KBM-7 (cell line): ENCODE data around the gene ABLIM1.

Source experiments
- DNase-seq: peaks from one replicate; pipeline ENCODE4 v3.0.0-alpha.2; 2015
- in situ Hi-C: fragments of 300-500 bp; cut with MboI; formaldehyde crosslinking; loops from 2 replicates; pipeline ENCODE4 v1.14.3; 2020; ENCODE audit warnings: low sequenced_read_pairs, low pct_unique_long_range_greater_than_20kb, mixed read lengths

The ABLIM1 gene

DNA sequence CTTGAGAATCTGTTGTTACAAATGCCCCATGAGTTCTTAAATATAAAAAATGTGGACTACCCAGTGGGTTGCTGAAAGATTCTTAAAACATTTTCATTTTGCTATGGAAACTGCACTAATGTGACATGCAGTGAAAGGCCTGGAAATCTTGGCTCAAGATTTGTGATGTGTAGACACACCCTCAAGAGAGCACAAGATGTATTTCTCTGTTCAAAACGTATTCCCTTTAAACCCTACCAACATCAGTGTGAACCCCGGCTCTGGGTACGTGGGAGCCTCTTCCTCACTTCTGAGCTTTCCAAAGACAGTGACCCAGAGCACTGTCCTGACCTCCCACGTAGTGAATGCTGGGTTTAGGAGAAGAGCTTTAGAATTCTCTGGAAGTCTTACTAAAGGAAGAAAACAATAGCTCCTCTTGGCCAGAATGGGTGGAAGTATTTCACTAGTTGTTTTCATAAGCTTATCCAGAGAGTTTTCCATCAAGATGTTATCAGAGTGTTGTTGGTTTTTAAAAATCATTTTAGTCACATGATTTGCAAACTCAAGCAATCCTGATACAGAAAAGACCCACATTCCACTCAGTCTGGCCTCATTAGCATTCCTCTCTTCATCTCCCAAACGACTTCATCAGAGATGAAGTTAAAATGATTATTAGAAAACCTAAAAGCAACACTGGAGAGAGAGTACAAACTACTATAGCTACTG lies 172.2 kb downstream of the ABLIM1 start:
- no peak for DNase-seq
- in situ Hi-C loops, result no loop called here

DNA sequence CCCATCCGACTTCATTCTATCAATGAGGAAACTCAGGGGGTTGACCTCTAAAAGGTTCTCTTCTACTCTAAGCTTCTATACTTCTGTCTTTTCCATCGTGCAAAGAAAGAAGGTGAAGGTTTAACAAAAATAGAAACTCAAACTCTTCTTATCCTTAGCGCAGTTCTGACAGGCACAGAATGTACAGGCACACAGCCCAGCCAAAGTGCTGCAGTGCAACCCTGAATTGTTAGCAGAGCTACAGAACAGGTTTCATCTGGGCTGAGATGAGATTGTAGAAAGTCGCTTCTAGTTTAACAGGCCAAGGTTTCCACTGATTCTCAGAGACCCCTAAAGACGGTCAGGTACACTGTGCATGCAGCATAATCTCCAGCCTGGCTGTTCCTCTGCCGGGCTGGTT lies 174.5 kb downstream of the ABLIM1 start:
- DNase-seq, result no peak
- in situ Hi-C loops, result no loop called here

DNA sequence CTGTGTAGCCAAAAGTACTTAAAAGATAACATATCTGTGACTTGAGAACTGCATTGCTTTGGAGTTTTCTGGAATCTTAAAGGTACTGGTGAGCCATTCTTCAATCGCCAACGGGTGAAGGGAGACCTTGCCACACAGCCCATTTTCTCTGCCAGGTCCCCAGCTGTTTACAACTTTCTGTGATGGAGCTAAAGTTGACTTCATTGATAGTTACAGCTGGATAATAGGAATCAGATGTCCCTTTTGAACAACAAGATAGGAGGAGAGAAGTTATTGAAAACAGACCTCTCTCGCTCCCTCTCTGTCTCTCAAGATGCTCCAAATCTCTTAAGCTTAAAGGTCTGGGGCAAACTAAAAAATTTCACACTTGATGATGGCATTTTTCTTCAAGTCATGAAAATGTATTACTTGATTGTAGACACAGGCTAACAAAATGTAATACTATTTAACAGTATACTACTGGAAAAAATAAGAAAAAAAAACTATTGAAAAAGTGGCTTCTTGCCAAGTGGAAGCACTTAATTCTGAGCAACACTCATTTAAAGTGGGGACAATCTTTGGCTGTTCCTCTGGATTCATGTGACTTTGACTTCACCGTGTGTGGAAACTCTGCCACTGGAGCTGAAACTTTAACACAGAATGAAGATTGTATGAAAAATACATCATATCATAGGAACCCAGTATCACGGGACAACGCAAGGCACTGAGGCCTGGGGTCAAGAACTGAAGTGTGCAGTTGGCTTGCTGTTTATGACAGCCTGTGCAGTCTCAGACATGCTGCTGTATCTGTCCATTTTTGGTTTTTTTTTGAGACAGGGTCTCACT lies 175.4 kb downstream of the ABLIM1 start:
- in situ Hi-C loops, result no loop called here

GRCh38 chr10:114481055-114481454 lies 177.0 kb downstream of the ABLIM1 start:
- in situ Hi-C loops, result no loop called here
- no peak for DNase-seq

More for the DNA sequence above, 175.4 kb downstream of the ABLIM1 start:
- no peak for DNase-seq

- no peak for DNase-seq
- in situ Hi-C loops, result no loop called here
Observed at GRCh38 chr10:114479836-114480235, 178.2 kb downstream of the ABLIM1 start.

DNA sequence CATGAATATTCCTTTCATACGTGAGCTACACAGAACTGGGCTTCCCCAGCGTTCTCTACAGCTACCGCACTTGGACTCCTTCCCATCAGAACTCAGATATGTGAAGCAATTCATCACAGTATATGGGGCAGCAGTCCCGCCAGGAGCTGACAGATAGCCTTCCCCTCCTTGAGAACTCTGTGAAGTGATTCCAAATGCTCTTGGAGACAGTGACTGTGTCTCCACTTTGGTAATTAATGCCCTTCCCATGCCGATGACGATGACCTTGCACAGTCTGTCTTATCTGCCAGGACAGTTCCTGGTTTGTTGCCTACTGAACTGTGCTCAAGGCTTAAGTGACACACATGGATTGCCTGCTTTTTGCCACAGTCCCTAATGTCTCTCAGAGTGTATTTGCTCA lies 178.8 kb downstream of the ABLIM1 start:
- in situ Hi-C loops, result no loop called here
- no peak for DNase-seq

DNA sequence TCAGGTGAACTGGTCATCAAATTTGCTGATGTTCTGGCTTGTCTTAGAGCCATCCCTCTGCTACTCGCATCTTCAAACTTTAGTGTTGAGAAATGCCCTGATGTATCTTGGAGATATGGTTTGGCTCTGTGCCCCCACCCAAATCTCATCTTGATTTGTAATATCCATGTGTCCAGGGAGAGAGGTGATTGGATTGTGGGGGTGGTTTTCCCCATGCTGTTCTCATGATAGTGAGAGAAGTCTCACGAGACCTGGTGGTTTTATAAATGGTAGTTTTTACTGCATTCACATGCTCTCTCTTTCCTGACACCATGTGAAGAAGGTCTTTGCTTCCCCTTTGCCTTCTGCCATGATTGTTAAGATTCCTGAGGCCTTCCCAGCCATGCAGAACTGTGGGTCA lies 179.8 kb downstream of the ABLIM1 start:
- in situ Hi-C loops, result no loop called here
- no peak for DNase-seq

DNA sequence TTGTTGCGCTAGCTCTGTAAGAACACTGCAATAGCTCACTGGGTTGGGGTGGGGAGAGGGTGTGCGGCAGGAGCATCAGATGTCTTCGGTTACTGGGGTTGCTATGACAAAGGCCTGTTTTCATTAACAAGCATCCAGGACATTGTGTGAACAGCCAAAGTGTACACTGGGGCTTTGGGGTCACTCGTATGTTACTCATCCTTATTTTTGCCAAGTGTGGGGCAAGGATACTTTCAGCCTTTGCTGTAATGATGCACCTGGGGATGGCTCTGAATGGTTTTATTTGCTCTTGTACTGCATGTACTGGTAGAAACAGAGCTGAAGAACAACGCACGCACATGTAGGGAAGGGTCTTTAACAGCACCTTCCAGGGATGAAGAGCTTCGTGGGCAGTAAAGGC lies 180.8 kb downstream of the ABLIM1 start:
- in situ Hi-C loops, result no loop called here

GRCh38 chr10:114474989-114475388 lies 183.1 kb downstream of the ABLIM1 start:
- DNase-seq, result no peak
- in situ Hi-C loops, result no loop called here

More for the DNA sequence above, 180.8 kb downstream of the ABLIM1 start:
- no peak for DNase-seq

GRCh38 chr10:114473776-114474175 lies 184.3 kb downstream of the ABLIM1 start:
- in situ Hi-C loops, result no loop called here
- DNase-seq, result no peak

GRCh38 chr10:114472877-114473253 lies 185.2 kb downstream of the ABLIM1 start:
- in situ Hi-C loops, result no loop called here
- DNase-seq, result no peak

GRCh38 chr10:114471906-114472876 lies 185.9 kb downstream of the ABLIM1 start:
- DNase-seq, result no peak
- in situ Hi-C loops, result no loop called here

DNA sequence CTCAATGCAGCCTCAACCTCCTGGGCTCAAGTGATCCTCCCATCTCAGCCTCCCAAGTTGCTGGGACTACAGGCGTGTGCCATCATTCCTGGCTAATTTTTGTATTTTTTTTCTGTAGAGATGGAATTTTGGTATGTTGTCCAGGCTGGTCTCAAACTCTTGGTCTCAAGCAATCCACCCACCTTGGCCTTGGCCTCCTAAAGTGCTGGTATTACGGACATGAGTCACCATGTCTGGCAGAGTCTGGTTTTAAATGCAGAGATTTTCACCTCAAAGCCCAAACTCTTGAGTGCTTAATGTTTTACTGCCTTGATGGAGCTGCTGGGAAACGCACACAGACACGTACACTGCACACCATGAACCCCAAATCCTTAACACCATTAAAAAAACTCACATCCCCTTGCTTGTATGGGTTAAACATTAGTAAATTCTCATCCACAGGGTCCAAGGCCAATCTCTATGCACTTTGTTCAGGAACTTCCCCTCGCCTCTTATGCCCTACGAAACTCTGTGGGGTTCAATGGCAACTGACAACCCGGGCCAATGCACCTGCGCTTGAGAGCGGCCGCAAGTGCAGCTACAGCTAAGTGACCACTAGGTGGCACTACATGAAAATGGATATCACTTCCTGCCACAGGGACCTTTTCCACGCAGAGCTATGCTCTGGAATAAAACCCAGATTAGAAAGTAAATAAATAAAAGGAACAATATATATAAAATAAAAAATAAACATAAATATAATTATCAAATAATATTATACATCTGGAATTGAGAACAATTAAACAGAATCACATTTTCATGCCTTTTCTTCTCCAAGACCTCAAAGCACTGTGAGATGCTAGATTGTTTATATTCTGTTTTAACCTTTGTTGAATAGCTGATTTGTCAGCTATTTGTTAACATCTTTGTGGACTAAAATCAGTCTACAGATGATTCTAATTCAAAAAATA lies 186.8 kb downstream of the ABLIM1 start:
- in situ Hi-C loops, result no loop called here
- peak; percentile 62 for DNase-seq

DNA sequence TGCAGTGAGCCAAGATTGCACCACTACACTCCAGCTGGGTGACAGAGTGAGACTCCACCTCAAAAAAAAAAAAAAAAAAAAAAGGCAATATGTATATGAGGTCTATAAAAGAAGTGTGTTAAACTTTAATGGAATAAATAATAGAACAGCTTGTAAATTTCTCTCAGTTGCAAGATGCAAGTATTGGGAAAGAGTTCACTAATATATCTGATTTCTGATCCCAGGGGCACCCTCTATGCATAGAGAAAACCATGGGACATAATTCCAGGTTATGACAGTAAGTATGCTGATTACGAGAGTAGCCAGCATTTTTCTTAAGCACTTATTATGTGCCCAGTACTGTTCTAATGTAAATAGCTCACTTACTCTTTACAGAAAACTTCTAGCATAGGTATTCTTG lies 187.7 kb downstream of the ABLIM1 start:
- in situ Hi-C loops, result no loop called here

GRCh38 chr10:114458955-114459354 lies 199.1 kb downstream of the ABLIM1 start:
- in situ Hi-C loops, result no loop called here
- peak; percentile 66 for DNase-seq

More for the DNA sequence above, 187.7 kb downstream of the ABLIM1 start:
- no peak for DNase-seq

DNA sequence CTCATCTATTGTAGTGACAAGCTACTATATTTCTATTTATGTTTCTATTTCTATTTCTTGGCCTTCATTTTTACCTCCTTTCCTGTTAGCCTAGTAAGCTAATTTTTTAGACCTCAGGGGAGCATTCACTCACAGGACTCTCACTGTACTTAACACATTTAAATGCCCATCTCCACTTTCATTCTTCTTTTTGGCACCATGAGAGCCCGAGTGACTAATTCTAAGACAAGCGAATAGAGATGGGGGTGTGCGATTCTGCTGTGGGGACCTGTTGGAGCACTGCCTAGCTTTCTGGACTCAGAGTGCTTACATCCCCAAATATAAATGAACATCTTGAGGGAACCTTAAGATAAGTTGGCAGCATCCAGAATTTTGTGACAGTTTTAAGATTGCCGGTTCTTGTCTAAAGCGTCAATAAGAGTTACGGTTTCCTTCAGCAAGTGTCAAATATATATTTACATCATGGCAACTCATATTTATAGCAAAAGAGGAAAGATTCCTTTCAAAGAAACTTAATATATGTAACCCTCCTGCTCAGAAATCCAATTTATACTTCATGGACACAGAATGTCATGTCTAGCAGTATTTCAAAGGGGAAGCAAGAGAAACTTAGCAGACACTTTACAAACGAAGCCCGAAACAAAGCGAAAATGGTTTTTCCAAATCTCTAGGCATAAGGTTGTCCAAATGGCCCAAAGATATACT lies 199.7 kb downstream of the ABLIM1 start:
- in situ Hi-C loops, result no loop called here
- no peak for DNase-seq

GRCh38 chr10:114453576-114453975 lies 204.5 kb downstream of the ABLIM1 start:
- no peak for DNase-seq
- in situ Hi-C loops, result no loop called here

- DNase-seq, result no peak
- in situ Hi-C loops, result no loop called here
Observed at GRCh38 chr10:114448897-114449296, 209.2 kb downstream of the ABLIM1 start.
